GM12878 (cell line): ENCODE measurements around the gene NRM. TPM values are rescaled to one million over a fixed set of nuclear protein-coding genes. Genes with fewer than 3 reads are reported as not detected.

ENCODE experiments used
- ATAC-seq: fragments of 200-7000 bp; cut with Tn5 transposase; 3 replicates; pipeline ENCODE4 v1.9.1; 2020; ENCODE audit warnings: mild to moderate bottlenecking, moderate library complexity
- BruUV-seq: library from RNA; stranded (reverse); fragments of 400-500 nt; replicated peaks from 2 replicates; lab custom pipeline; 2021; lab: Mats Ljungman, UMichigan
- CTCF ChIA-PET: fragments of 300-600 bp; sonication (Branson Sonifier 250); formaldehyde crosslinking; extraction: SDS; loops from one replicate; lab custom pipeline; 2021; ENCODE audit warnings: inconsistent platforms; lab: Yijun Ruan, JAX
- POLR2A ChIA-PET: fragments of 350-600 bp; formaldehyde crosslinking; extraction: SDS; loops from one replicate; lab custom pipeline; 2021; ENCODE audit warnings: inconsistent platforms; lab: Charles Lee
- RAD21 ChIA-PET: fragments of 300-600 bp; sonication (Branson Sonifier 250); formaldehyde crosslinking; loops from one replicate; lab custom pipeline; 2023; ENCODE audit warnings: antibody characterized with exemption; ENCODE audit not compliant: unreplicated experiment; lab: Charles Lee
- SMC1A ChIA-PET: fragments of 300-600 bp; sonication (Branson Sonifier 250); formaldehyde crosslinking; loops from one replicate; lab custom pipeline; 2023; ENCODE audit not compliant: unreplicated experiment, uncharacterized antibody; lab: Charles Lee
- DNase-seq: peaks from one replicate; pipeline ENCODE4 v3.0.0-alpha.2; 2011; ENCODE audit warnings: low read depth, low spot score
- FAIRE-seq: peaks from 3 replicates; lab custom pipeline; 2011; peaks lifted over from hg19 to GRCh38; lab: Jason Lieb, UNC
- H2AFZ ChIP-seq: 2 replicates; pipeline ENCODE4 v1.6.0; 2011; ENCODE audit warnings: low read depth, low read length, control low read depth; ENCODE audit not compliant: control insufficient read depth
- H3K27ac ChIP-seq: 2 replicates; pipeline ENCODE4 v1.5.1; 2011; ENCODE audit warnings: control low read depth; ENCODE audit not compliant: control insufficient read depth, insufficient read depth
- H3K27me3 ChIP-seq, 2 experiments: replicated peaks in 1 of 2; 2 replicates each; pipeline versions ENCODE4 v1.6.0 to v1.6.1; 2011; ENCODE audit warnings: low read length in 1 of 2; ENCODE audit not compliant: control insufficient read depth in 2 of 2, insufficient read depth in 2 of 2
- H3K36me3 ChIP-seq, 2 experiments: 2 replicates each; pipeline ENCODE4 v1.5.1; 2011; ENCODE audit warnings: low read length in 1 of 2; ENCODE audit not compliant: control insufficient read depth in 2 of 2, insufficient read depth in 2 of 2
- H3K4me1 ChIP-seq: 2 replicates; pipeline ENCODE4 v1.6.1; 2011; ENCODE audit warnings: mild to moderate bottlenecking, low read length, moderate library complexity, mixed read lengths; ENCODE audit not compliant: control insufficient read depth, insufficient read depth
- H3K4me2 ChIP-seq: 2 replicates; pipeline ENCODE4 v1.6.0; 2011; ENCODE audit warnings: control low read depth; ENCODE audit not compliant: control insufficient read depth, insufficient read depth
- H3K4me3 ChIP-seq: fragments of 200-600 bp; sonication (generic); 2 replicates; pipeline ENCODE4 v1.5.1; 2016
- H3K79me2 ChIP-seq: 2 replicates; pipeline ENCODE4 v1.6.0; 2011; ENCODE audit warnings: low read length; ENCODE audit not compliant: control insufficient read depth, insufficient read depth
- H3K9ac ChIP-seq: 2 replicates; pipeline ENCODE4 v1.8.0; 2011; ENCODE audit warnings: low read length, control low read depth, mixed read lengths; ENCODE audit not compliant: control insufficient read depth, insufficient read depth
- H3K9me3 ChIP-seq: replicated peaks from 3 replicates; pipeline ENCODE4 v1.5.1; 2011; ENCODE audit warnings: mild to moderate bottlenecking, low read length; ENCODE audit not compliant: control insufficient read depth, insufficient read depth
- H4K20me1 ChIP-seq: 2 replicates; pipeline ENCODE4 v1.6.0; 2011; ENCODE audit not compliant: control insufficient read depth, insufficient read depth
- BHLHE40 ChIP-seq, 2 experiments: fragments of 450-650 bp in 1 of 2; IDR thresholded peaks; 2 replicates each; pipeline ENCODE4 v1.6.1; 2011 to 2017; ENCODE audit warnings: low read depth in 2 of 2, borderline replicate concordance in 1 of 2, improper control_type of control experiment in 1 of 2, low read length in 1 of 2, mild to moderate bottlenecking in 1 of 2
- CBFB ChIP-seq: IDR thresholded peaks from 2 replicates; pipeline ENCODE4 v1.6.1; 2016; ENCODE audit warnings: antibody characterized with exemption, low read depth
- CHD1 ChIP-seq: IDR thresholded peaks from 2 replicates; pipeline ENCODE4 v1.6.1; 2012; ENCODE audit warnings: low read depth, low read length, improper control_type of control experiment
- CREM ChIP-seq: IDR thresholded peaks from 2 replicates; pipeline ENCODE4 v1.6.1; 2014; ENCODE audit warnings: antibody characterized with exemption, low read depth
- DPF2 ChIP-seq: fragments of 450-650 bp; IDR thresholded peaks from 2 replicates; pipeline ENCODE4 v1.6.1; 2017; ENCODE audit warnings: mild to moderate bottlenecking
- ETV6 ChIP-seq, 2 experiments: fragments of 450-650 bp in 1 of 2; IDR thresholded peaks in 1 of 2; conservative IDR thresholded peaks in 1 of 2; 2 replicates each; pipeline ENCODE4 v1.6.1; 2014; ENCODE audit warnings: antibody characterized with exemption in 1 of 2, borderline replicate concordance in 1 of 2, low read depth in 1 of 2, mild to moderate bottlenecking in 1 of 2, moderate library complexity in 1 of 2
- HDGF ChIP-seq: fragments of 450-650 bp; IDR thresholded peaks from 2 replicates; pipeline ENCODE4 v1.6.1; 2016; ENCODE audit warnings: antibody characterized with exemption
- KAT2A ChIP-seq: conservative IDR thresholded peaks from 2 replicates; pipeline ENCODE4 v1.6.1; 2011; ENCODE audit warnings: low read depth, low read length; ENCODE audit not compliant: control insufficient read depth
- RB1 ChIP-seq: fragments of 450-650 bp; formaldehyde crosslinking; IDR thresholded peaks from 2 replicates; pipeline ENCODE4 v1.6.1; 2017; ENCODE audit warnings: mild to moderate bottlenecking, borderline replicate concordance
- SIX5 ChIP-seq: IDR thresholded peaks from 2 replicates; pipeline ENCODE4 v1.6.1; 2011; ENCODE audit warnings: mild to moderate bottlenecking, low read depth, low read length, moderate library complexity; ENCODE audit not compliant: severe bottlenecking
- SMAD1 ChIP-seq: fragments of 450-650 bp; IDR thresholded peaks from 2 replicates; pipeline ENCODE4 v1.6.1; 2018; ENCODE audit warnings: mild to moderate bottlenecking, low read depth; ENCODE audit not compliant: partially characterized antibody
- SMAD5 ChIP-seq: IDR thresholded peaks from 2 replicates; pipeline ENCODE4 v1.6.1; 2016; ENCODE audit warnings: antibody characterized with exemption, low read depth
- SREBF1 ChIP-seq: IDR thresholded peaks from 2 replicates; pipeline ENCODE4 v1.6.1; 2012; ENCODE audit warnings: mild to moderate bottlenecking, low read length
- TCF12 ChIP-seq: IDR thresholded peaks from 2 replicates; pipeline ENCODE4 v1.6.1; 2011; ENCODE audit warnings: low read depth, mild to moderate bottlenecking, low read length
- ZZZ3 ChIP-seq: IDR thresholded peaks from 2 replicates; pipeline ENCODE4 v1.6.1; 2011; ENCODE audit warnings: low read depth; ENCODE audit not compliant: control insufficient read depth, insufficient read length
- WGBS: methylation state at CpG from one replicate; pipeline ENCODE4 v1.1.6; 2016; ENCODE audit warnings: low lambda C conversion rate; ENCODE audit not compliant: insufficient replicate concordance, insufficient coverage; ENCODE audit errors: missing lambda C conversion rate; 5-methylcytosine and 5-hydroxymethylcytosine counted together
- in situ Hi-C: fragments of 300-500 bp; cut with MboI; formaldehyde crosslinking; loops from 9 replicates; pipeline ENCODE4 v1.14.3; 2018; ENCODE audit warnings: mixed read lengths
- intact Hi-C: fragments of 100-400 bp; cut with micrococcal nuclease; formaldehyde crosslinking; loops from one replicate; pipeline ENCODE4 v1.14.2; 2022; ENCODE audit not compliant: unreplicated experiment
- polyA plus RNA-seq, 11 experiments: library from polyadenylated mRNA; depleted of rRNA in 4 of 11; unstranded in 6 of 11; stranded (reverse) in 5 of 11; fragments of >200 nt; fragmentation: Nextera tagmentation in 4 of 11; fragmentation: Illumina TruSeq in 1 of 11; extraction: Ambion mirVana in 4 of 11; extraction: Trizol in 1 of 11; gene quantifications; 1 replicate in 1 of 11; 2 replicates in 10 of 11; pipeline versions ENCODE4 v1.2.1 to v1.2.3, GENCODE V29; 2011 to 2016; ENCODE audit warnings: inconsistent platforms in 2 of 11, missing spikeins in 2 of 11, low read depth in 1 of 11
- total RNA-seq, 4 experiments: library from RNA; depleted of rRNA in 3 of 4; stranded (reverse); fragments of >200 nt in 3 of 4; fragmentation: Illumina TruSeq in 1 of 4; extraction: Trizol in 1 of 4; gene quantifications; 2 replicates each; pipeline versions ENCODE4 v1.2.1 to v1.2.3, GENCODE V29; 2013 to 2021
- TF ChIP-seq, protein P1 (sequence below): fragments of 150-350 bp; IDR thresholded peaks from 2 replicates; pipeline ENCODE4 v1.6.1; 2016; ENCODE audit warnings: low read depth, low read length
- TF ChIP-seq, protein P2 (sequence below): fragments of 450-650 bp; IDR thresholded peaks from 2 replicates; pipeline ENCODE4 v1.6.1; 2017; ENCODE audit warnings: mild to moderate bottlenecking

Gene NRM
- total and polyA plus RNA-seq, 10 of the 15 experiments (the other 5 are each of a cell fraction or from before 2014, with no cell fraction given): 15.4 to 46.7 (median 29.0) TPM

DNA sequence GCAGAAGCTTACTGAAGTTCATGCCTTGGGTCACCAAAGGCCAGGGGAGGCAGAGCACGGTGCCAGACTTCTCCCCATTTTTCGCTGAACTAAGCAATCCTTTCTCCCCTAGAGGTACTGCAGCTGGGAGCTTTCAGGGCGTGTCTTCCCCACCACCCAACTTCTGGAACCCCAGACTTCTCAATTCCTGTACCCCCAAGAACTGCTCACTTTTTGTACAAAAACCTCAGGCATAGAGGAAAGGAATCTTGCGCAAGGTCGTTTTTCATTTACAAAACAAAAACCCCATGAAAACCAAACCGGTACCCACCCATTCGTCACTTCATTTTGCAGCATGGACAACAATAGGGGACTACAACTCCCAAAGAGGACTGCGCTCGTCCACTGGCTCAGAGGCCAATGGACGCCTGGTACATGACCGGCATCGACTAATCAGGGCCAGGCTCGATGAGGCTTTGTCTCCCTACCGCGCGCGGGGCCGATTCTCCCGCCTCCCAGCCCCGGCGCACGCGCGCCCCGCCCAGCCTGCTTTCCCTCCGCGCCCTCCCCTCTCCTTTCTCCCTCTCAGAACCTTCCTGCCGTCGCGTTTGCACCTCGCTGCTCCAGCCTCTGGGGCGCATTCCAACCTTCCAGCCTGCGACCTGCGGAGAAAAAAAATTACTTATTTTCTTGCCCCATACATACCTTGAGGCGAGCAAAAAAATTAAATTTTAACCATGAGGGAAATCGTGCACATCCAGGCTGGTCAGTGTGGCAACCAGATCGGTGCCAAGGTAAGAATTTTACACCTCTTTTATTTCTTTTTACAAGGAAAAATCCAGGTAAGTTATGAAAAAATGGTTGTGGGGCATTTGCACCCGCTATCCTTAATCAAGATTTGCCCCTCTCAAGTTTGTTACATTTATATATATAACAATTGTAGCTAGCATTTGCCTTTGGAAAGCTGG, 29.3 kb upstream of the NRM start, which contains the start of gene TUBB:
TUBB (plus strand) TSS at position 562 of the 947 bp plus-strand sequence; CDS start at position 717, 155 bp downstream.
- H3K9ac ChIP-seq: peak within 1 kb of the TSS; percentile 86
- CTCF ChIA-PET: interaction anchor here (0.7 to 22.7 kb wide), 12 partner anchors 11 to 238 kb away, joined by 3 to 487 read pairs (median 16); partner anchors contain the start of genes DDR1, DHX16 and NRM
- H3K4me3 ChIP-seq: peak within 1 kb of the TSS; percentile 90
- H2AFZ ChIP-seq: peak within 1 kb of the TSS; percentile 81
- peak; percentile 75 for ATAC-seq
- H3K27ac ChIP-seq: peak within 1 kb of the TSS; percentile 96
- H3K4me2 ChIP-seq: peak within 1 kb of the TSS; percentile 38
- H3K27me3 ChIP-seq: no peaks in the 10 kb centered on the region
- peaks cover 19% of the 10 kb centered on the region for H3K4me1 ChIP-seq
- under 1% methylated on average over 30 of the region's 38 CpGs for WGBS
- in situ Hi-C loops: loop anchor here (5.0 kb wide), 2 partner anchors 38 to 103 kb away; partner anchors contain the start of genes MRPS18B and PPP1R10
- FAIRE-seq: peak; percentile 99
- H4K20me1 ChIP-seq: peaks cover 6% of the 10 kb centered on the region; the same call in 1 of the 2 replicates
- H3K79me2 ChIP-seq: peaks cover 85% of the 10 kb centered on the region
- RAD21 ChIA-PET: interaction anchor here (0.8 to 11.2 kb wide), 6 partner anchors 12 to 193 kb away, joined by 3 to 209 read pairs (median 22); partner anchors contain the start of genes DHX16 and NRM
- TSS peak; percentile 57 for BruUV-seq
- POLR2A ChIA-PET: interaction anchor here (0.6 to 11.6 kb wide), 9 partner anchors 9 to 105 kb away, joined by 3 to 200 read pairs (median 8); partner anchors contain the start of genes MRPS18B and NRM
- peaks cover 14 to 19% of the 10 kb centered on the region in 2 experiments for H3K36me3 ChIP-seq
- SMC1A ChIA-PET: interaction anchor here (1.0 to 17.7 kb wide), 7 partner anchors 12 to 107 kb away, joined by 3 to 265 read pairs (median 4); partner anchors contain the start of gene NRM
- H3K9me3 ChIP-seq: no peaks in the 10 kb centered on the region
- intact Hi-C loops: no loop called here
- peak; percentile 91 for DNase-seq
- TF ChIP-seq CREM (peak; percentile 63; the same call in 1 of the 2 replicates), SMAD5 (peak; percentile 97), ZZZ3 (no peak), DPF2 (no peak), SREBF1 (0 out of 2 replicates have a peak, but pooled peaks have one; percentile 46), KAT2A (no peak), HDGF (peak; percentile 83), SMAD1 (peak; percentile 70), CHD1 (peak; percentile 92), RB1 (peak; percentile 47; the same call in 1 of the 2 replicates), SIX5 (peak; percentile 82), ETV6 (conservative IDR thresholded peaks at IDR 0.05 in 1 of 2, IDR thresholded peaks at IDR 0.05 in 1 of 2; ENCODE audit: borderline replicate concordance in 1 of 2, low read depth in 1 of 2) (0 out of 4 replicates have a peak, but pooled peaks of 1 of the 2 experiments have one; percentile 2), CBFB (peak; percentile 64; the same call in 1 of the 2 replicates), TCF12 (peak; percentile 56; the same call in 1 of the 2 replicates), BHLHE40 (IDR thresholded peaks at IDR 0.05; ENCODE audit: borderline replicate concordance in 1 of 2, low read depth in 2 of 2, low read length in 1 of 2) (peak; percentile 47 to 77; a peak in 1 of 4 replicates)
- TF ChIP-seq, protein P1, sequence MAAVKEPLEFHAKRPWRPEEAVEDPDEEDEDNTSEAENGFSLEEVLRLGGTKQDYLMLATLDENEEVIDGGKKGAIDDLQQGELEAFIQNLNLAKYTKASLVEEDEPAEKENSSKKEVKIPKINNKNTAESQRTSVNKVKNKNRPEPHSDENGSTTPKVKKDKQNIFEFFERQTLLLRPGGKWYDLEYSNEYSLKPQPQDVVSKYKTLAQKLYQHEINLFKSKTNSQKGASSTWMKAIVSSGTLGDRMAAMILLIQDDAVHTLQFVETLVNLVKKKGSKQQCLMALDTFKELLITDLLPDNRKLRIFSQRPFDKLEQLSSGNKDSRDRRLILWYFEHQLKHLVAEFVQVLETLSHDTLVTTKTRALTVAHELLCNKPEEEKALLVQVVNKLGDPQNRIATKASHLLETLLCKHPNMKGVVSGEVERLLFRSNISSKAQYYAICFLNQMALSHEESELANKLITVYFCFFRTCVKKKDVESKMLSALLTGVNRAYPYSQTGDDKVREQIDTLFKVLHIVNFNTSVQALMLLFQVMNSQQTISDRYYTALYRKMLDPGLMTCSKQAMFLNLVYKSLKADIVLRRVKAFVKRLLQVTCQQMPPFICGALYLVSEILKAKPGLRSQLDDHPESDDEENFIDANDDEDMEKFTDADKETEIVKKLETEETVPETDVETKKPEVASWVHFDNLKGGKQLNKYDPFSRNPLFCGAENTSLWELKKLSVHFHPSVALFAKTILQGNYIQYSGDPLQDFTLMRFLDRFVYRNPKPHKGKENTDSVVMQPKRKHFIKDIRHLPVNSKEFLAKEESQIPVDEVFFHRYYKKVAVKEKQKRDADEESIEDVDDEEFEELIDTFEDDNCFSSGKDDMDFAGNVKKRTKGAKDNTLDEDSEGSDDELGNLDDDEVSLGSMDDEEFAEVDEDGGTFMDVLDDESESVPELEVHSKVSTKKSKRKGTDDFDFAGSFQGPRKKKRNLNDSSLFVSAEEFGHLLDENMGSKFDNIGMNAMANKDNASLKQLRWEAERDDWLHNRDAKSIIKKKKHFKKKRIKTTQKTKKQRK: no peak
- TF ChIP-seq, protein P2, sequence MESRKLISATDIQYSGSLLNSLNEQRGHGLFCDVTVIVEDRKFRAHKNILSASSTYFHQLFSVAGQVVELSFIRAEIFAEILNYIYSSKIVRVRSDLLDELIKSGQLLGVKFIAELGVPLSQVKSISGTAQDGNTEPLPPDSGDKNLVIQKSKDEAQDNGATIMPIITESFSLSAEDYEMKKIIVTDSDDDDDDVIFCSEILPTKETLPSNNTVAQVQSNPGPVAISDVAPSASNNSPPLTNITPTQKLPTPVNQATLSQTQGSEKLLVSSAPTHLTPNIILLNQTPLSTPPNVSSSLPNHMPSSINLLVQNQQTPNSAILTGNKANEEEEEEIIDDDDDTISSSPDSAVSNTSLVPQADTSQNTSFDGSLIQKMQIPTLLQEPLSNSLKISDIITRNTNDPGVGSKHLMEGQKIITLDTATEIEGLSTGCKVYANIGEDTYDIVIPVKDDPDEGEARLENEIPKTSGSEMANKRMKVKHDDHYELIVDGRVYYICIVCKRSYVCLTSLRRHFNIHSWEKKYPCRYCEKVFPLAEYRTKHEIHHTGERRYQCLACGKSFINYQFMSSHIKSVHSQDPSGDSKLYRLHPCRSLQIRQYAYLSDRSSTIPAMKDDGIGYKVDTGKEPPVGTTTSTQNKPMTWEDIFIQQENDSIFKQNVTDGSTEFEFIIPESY: no peak
